ENCODE measurements around the gene YPEL5.
"Not testable (repeated sequence)": the region's sequence is repeated elsewhere in the genome, so short reads cannot be mapped to it uniquely, and the experiment has no call there.

- TF ChIP-seq POLR2A (IDR thresholded peaks at IDR 0.05); CTCF (IDR thresholded peaks at IDR 0.05); POLR2AphosphoS5 (IDR thresholded peaks at IDR 0.05; ENCODE audit: insufficient read depth in 1 of 2, low read depth in 1 of 2): not testable (repeated sequence)
Observed at GRCh38 chr2:30111186-30111585, 35.6 kb upstream of the YPEL5 start.

Data from vagina (tissue), 2 donors.